Tongue (tissue), 2 donors: Measurements from ENCODE around the gene PPIAL4G. TPM values are rescaled to one million over a fixed set of nuclear protein-coding genes. Genes with fewer than 3 reads are reported as not detected.
"Not testable (repeated sequence)": the region's sequence is repeated elsewhere in the genome, so short reads cannot be mapped to it uniquely, and the experiment has no call there.

Experiments
- DNase-seq: peaks from one replicate; pipeline ENCODE4 v3.0.0-alpha.2; 2015
- total RNA-seq: library from RNA; depleted of rRNA; stranded (reverse); fragments of >200 nt; gene quantifications from one replicate; pipeline ENCODE4 v1.2.3, GENCODE V29; 2014

PPIAL4G gene
- total RNA-seq: not detected

DNA sequence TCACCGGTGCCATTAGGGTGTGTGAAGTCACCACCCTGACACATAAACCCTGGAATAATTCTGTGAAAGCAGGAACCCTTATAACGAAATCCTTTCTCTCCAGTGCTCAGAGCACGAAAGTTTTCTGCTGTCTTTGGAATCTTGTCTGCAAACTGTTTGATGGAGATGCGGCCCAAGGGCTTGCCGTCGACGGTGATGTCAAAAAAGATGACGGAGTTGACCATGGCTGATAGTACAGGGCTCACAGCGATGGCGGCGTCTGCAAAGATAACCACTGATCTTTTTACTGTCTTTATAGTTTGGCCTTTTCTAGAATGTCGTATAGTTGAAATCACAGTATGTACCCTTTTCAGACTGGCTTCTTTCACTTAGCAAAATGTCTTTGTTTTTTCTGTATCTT is at the start of gene PPIAL4G:
TSS of gene PPIAL4G (minus strand) at position 274 of the 400 bp plus-strand sequence. CDS start at position 224, 50 bp downstream.
- DNase-seq: not testable (repeated sequence)

DNA sequence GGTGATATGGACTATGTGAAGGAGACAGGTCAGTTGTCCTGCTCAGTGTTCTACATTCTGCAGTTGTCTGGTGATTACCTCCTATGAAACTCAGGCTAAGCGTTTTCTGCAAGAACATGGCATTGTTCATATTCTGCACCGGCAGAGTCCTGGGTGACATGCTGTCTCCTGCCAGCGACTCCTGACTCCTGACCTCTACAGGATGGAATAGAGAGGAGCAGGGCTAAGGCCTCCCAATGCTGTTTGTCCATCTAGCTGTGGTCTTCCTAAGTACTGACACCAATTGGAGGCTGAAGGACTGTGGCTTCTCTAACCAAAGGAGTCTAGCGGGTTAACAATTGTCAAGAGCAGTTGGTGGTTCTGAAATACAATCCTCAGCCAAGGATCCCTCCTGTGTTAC is 49.1 kb upstream of the PPIAL4G start:
- DNase-seq: not testable (repeated sequence)

DNA sequence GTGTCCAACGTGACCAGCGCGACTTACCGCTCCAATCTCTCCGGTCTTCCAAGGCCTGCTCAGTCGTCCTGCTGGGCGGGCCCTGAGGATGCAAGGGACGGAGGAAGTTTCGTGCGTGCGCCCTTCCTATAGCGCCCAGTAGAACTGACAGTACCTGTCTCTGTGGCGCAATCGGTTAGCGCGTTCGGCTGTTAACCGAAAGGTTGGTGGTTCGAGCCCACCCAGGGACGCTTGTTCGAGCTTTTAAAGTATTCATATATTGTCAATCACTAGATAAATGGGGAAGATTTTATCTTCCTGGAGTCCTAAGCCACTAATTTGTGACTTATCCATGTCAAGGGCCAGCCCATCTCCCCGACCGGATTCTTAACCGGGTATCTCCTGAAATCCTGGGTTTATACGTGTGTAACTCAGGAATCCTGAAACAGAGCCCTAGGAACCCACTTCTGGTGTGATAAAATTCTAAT is 46.0 kb upstream of the PPIAL4G start:
- DNase-seq: peak; percentile 44

DNA sequence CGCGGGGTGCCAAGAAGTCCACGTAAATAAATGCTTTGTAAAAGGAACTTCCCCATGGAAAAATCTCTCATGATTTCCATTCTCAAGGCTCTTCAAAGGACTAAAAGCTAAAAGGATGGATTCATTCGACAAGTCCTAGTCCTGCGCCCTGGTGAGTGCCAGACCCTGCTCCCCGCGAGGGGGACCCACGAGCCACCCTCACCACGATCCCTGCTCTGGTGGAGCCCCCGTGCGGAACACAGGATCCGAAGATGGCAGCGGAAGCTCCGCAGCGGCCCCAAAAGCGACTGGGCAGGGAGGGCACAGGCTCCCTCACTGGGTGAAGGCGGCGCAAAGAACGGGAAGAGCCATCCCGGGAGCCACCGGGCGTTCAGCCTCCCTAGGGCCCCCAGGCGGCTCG is 45.5 kb upstream of the PPIAL4G start:
- not testable (repeated sequence) for DNase-seq

DNA sequence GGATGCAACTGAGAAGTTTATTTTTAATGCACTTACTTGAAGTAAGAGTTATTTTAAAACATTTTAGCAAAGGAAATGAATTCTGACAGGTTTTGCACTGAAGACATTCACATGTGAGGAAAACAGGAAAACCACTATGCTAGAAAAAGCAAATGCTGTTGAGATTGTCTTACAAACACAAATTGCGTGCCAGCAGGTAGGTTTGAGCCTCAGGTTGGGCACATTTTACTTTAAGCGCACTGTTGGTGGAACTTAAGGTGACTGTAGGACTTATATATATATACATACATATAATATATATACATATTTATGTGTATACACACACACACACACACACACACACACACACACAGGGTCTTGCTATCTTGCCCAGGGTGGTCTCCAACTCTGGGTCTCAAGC is 43.5 kb upstream of the PPIAL4G start:
- DNase-seq: not testable (repeated sequence)

DNA sequence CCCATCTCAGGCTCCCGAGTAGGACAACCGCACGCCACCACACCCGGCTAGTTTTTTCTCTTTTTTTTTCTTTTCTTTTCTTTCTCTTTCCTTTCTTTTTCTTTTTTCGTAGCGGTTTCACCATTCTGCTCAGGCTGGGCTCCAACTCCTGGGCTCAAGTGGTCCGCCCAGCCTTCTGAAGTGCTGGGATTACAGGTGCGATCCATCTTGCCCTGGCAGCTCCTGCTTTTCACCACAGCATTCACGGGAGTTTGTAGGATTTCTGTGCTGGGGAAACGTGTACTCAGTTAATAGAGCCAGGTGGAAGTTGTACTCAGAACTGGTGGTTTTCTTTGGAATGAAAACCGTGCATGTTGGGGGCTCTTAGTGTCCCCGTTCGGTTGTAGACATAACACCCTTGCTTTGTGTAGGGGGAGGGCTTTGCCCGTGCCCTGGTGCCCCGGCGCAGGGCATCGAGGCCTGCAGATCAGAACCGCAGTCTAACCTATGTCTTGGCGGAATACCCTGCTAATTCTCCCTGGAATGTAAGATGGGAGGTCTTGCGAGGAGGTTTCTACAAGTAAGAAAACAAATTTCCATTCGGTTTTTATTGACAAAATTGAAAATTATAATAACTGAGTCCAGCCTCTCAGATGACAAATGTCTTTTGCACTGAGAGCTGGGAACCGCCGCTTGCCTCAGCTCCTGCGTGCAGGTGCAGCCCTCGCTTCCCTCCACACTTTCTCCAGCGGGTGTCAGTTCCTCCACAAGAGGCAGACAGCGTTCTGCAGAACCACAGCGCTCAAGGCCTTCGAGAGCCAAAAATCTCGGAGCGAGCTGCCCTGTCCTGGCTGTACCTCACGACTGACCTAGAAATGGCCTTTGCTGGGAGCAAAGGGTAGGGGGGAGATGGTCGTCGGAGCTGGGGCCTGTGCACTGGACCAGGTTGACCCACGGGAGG is 40.4 kb upstream of the PPIAL4G start:
- not testable (repeated sequence) for DNase-seq

DNA sequence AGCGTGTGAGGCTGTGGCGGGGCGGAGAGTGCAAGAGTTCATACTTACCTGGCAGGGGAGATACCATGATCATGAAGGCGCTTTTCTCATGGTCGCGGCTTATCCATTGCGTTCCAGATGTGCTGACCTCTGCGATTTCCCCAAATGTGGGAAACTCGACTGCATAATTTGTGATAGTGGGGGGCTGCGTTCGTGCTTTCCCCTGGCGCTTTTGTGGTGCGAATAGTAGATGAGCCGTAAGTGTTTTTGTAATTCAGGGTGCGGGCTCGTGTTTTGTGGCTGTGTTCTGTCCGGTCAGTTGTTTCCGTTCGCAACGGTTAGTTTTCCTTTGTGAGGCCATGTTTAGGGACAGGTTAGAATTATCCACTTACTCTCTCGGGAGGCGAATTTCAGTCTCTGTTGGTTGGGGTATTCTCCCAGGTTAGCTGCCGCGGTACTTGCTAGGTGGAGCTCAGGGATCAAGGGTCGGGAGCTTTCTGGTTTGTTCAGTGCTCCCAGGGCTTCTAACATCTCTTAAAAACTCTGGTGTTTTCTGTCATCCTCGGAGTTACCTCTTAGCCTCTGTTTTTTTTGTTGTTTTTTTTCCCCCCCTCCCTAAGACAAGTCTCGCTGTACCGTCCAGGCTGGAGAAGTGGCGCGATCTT is 39.6 kb upstream of the PPIAL4G start:
- DNase-seq: peak; percentile 97

DNA sequence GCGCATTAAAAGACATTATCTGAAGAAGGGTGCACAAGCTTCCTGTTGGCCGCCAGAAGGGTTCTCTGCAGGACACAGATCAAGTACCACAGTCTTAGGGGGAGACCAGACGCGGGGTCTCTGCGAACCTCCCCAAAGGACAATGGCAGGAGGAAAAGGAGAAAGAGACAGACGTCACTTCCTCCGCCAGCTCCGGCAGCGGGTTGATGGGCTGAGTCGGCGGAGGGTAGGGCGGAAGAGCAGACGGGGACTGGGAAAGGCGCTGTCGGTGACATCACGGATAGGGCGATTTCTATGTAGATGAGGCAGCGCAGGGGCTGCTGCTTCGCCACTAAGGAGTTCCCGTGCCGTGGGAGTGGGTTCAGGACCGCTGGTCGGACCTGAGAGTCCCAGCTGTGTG is 39.0 kb upstream of the PPIAL4G start:
- DNase-seq: peak; percentile 93

DNA sequence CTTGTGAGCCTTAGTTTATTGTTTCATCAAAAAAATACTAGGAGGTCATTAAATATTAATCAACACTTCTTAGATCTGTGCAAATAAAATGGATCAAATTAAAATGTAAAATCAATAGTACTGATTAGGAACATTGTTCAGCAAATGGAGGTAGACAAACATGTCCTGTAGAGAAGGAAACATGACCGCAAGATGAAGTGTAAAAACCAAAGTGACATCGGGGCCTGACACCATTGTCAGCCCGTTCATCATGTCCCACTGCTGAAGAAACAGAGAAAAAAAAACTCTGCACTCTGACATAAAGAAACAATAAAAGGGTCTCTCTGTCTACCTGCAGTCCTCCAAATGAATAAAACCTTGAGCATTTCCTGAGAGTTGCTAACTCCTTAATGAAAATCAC is 31.2 kb upstream of the PPIAL4G start:
- not testable (repeated sequence) for DNase-seq

DNA sequence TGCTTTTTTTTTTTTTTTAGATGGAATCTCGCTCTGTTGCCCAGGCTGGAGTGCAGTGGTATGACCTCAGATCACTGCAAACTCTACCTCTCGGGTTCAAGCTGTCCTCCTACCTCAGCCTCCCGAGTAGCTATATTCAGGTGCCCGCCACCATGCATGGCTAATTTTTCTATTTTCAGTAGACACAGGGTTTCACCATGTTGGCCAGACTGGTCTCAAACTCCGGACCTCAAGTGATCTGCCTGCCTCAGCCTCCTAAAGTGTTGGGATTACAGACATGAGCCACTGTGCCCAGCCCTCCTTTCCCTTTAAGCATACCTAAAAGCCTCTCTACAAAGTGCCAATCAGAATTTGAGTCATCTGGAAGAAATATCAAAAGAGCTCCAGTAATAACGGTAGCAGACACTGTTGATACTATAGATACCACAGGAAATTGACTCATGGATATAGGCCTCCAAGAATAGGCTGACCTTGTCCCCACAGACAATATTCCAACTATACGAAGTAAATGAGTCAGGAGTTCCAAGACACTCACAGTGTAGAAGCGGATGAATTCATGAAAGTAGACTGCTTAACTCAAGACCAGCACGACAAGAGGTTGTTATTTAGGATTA is 29.6 kb upstream of the PPIAL4G start:
- not testable (repeated sequence) for DNase-seq

DNA sequence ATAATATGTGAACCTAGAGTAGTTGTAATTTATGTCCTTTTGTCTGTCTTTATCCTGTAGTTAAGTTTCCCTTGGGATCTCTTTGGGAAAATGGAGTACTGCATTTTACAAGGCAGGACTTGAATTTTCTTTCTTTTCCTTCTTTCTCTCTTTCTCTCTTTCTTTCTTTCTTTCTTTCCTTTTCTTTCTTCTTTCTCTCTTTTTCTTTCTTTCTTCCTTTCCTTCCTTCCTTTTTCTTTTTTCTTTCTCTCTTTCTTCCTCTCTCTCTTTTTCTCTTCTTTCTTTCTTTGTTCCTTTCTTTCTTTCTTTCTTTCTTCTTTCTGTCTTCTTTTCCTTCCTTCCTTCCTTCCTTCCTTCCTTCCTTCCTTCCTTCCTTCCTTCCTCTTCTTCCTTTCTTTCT is 10.8 kb upstream of the PPIAL4G start:
- not testable (repeated sequence) for DNase-seq

DNA sequence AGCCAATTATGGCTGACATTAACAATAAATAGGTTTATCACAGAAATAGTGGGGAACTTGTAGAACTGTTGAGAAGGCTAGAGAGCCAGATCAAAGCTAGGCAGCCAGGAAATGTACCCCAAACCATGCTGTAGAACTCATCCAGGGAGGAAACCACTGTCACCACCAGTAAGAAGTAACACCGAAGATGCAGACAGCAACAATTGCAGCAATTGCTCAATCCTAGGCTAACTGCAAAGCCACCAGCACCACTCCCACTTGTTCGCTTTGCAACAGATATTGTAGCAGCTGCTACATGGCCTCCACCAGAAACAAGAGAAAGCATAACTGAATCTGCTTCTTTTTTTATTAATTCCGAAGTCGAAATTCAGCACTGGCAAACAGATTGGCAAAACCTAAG is 2.0 kb downstream of the PPIAL4G start:
- not testable (repeated sequence) for DNase-seq

DNA sequence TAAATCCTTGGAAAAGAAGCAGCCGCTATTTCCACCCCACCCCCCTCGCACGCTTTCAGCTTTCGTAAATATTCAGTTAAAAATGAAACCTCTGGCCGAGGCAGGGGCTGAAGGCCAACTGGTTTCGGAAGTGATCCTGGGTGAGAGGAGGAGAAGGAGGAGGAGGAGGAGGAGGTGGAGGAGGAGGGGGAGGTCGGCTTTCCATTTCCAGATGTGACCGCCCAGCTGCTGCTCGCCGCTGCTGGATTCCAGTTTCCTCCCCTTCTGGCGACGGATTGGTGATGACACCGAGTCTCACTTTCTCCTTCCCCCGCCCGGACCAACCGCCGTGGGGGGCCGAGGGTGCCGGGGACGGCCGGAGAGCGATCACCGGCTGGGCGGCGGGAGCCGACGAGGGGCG is 23.4 kb downstream of the PPIAL4G start:
- not testable (repeated sequence) for DNase-seq

DNA sequence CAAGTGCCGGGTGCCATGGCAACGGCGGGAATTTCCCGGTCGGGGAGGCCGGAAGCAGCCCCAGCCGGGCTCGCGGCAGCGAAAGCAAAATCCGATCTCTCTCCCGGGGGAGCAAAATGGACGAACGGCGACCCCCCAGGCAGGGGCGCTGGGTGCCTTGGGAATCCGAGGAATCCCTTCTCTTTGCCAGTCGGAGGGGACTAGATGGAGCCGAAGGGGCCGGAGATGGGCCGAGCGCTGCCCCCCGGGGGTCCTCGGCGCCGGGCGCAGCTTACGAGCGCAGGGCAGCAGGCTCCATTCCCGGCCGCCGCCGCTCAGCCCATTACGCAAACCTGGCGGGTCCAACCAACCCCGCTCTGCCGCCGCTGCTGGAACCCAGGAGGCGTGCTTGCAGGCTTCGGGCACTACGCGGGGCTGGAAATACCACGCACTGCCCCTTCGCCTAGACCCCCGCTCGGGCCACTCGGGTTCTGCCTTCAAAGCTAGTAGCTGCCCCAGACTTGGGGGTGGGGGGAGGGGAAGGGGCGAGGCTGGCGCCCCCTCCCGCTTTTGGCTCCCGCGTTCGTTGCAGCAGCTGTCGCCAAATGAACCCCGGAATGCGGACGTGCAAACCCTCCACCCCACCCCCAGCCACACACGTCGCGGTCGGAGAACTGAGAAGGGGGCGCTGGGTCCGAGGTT is 24.1 kb downstream of the PPIAL4G start:
- peak; percentile 49 for DNase-seq

DNA sequence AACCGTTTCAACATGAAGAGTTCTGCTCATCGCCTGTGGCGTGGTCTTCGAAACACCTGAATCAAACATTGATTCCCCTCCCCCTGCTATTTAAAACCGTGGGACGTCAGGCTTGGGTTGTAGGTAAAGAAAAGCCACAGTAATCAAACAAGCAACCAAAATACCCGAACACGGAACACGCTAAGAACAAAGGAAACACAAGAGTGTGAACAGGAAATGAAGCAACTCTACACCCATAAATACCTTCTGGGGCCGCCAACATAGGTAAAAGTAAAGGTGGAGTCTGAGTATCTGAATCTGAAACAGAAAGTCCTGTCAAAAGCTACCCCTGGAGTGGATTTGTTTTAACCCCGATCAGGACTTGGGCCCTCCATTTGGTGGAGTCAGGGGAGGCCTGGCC is 24.7 kb downstream of the PPIAL4G start:
- not testable (repeated sequence) for DNase-seq

DNA sequence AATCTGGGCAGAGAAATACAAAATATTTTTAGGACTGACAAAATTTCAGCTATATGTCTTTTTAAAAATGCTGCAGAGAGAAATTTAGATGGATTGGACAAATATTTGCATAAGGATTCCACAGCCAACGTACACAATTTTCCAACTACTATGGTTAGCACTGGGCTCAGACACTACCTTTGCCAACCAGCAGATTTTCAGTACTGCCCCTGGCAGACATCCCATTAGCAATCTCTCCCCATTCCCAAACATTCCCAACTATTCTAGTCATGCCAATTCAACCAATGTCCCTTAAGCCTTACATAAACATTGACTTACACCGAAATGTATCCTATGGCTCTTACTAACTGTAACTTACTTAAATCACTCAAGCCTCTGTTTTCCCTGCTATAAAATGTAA is 30.3 kb downstream of the PPIAL4G start:
- DNase-seq: not testable (repeated sequence)

DNA sequence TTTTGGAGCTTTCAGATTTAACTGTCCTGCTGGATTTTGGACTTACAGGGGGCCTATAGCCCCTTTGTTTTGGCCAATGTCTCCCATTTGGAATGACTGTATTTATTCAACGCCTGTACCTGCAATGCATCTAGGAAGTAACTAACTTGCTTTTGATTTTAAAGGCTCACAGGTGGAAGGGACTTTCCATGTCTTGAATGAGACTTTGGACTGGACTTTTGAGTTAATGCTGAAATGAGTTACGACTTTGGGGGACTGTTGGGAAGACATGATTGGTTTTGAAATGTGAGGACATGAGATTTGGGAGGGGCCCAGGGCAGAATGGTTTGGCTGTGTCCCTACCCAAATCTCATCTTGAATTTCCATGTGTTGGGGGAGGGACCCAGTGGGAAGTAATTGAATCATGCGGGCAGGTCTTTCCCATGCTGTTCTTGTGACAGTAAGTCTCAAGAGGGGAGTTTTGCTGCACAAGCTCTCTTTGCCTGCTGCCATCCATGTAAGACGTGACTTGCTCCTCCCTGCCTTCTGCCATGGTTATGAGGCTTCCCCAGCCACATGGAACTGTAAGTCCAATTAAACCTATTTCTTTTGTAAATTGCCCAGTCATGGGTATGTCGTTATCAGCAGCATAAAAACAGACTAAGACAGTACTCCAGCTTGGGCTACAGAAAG is 43.3 kb downstream of the PPIAL4G start:
- DNase-seq: not testable (repeated sequence)

DNA sequence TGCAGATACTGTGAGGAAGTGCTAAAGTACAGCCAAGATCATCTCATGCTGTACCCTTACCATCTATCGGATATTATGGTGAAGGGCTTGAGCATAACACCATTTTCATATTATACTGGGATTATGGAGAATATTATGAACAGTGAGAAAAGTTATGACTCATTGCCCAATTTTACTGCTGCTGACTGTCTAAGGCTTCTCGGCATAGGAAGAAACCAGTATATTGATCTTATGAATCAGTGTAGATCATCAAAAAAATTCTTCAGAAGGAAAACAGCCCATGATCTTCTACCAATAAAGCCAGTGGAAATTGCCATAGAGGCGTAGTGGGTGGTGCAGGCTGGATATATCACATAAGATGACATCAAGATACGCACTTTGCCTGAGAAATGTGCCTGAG is 47.7 kb downstream of the PPIAL4G start:
- DNase-seq: no peak

DNA sequence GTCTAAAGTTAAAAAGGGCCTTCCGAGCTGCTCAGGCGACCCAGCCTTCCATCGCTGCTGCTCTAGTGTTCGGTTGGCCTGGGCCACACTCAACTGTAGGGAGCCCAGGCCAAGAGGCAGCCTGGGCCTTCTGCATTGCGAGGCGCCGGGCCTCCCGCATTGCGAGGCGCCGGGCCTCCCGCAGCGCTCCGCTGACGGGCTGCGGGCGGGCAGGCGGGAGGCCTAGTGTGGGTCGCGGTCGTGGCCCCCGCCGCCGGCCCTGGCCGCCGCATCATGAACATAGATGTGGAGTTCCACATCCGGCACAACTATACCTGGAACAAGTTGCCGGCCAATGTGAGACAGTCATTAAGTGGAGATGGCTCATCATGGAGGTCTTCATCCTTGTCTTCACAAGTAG is 48.3 kb downstream of the PPIAL4G start:
- DNase-seq: no peak

DNA sequence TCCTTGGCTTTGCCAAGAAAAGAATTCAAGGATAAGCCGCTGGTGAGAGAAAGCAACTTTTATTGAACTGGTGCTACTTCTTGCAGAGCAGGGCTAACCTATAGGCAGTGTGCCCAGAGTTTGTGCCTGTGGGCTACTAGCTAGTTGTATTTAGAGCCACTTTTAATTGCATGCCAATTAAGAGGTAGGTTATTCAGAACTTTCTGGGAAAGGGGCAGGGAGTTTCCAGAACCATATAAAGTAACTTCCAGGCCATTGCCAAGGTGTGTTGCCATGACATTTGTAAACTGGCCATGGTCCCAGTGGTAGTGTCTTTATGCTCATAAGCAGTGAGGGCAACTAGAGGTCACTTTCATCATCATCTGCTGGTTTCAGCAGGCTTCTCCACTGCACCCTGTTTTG is 50.2 kb downstream of the PPIAL4G start:
- not testable (repeated sequence) for DNase-seq
